Ishikawa (cell line): Measurements from ENCODE around the gene HLA-E.

Source experiments
- EP300 ChIP-seq: IDR thresholded peaks from 2 replicates; pipeline ENCODE4 v1.6.1; 2012; ENCODE audit warnings: borderline replicate concordance
- TCF12 ChIP-seq: IDR thresholded peaks from 2 replicates; pipeline ENCODE4 v1.6.1; 2012; ENCODE audit warnings: low read depth

GRCh38 chr6:30483677-30484279 lies 5.5 kb upstream of the HLA-E start:
- TF ChIP-seq EP300, result no peak
- no peak for TF ChIP-seq TCF12
